Peyer's patch (tissue), 4 donors: ENCODE measurements around the gene ANAPC15.

Source experiments
- CTCF ChIP-seq, 6 experiments: fragments of 450-650 bp in 4 of 6; fragments of 200-600 bp in 2 of 6; sonication (generic) in 1 of 6; IDR thresholded peaks; one replicate each; pipeline ENCODE4 v1.5.1; 2017 to 2019; ENCODE audit warnings: antibody characterized with exemption in 6 of 6, mild to moderate bottlenecking in 3 of 6, moderate library complexity in 1 of 6
- POLR2A ChIP-seq, 2 donors: fragments of 450-650 bp; IDR thresholded peaks; one replicate each; pipeline ENCODE4 v1.5.1; 2017; ENCODE audit warnings: antibody characterized with exemption in 2 of 2, mild to moderate bottlenecking in 2 of 2, moderate library complexity in 2 of 2

DNA sequence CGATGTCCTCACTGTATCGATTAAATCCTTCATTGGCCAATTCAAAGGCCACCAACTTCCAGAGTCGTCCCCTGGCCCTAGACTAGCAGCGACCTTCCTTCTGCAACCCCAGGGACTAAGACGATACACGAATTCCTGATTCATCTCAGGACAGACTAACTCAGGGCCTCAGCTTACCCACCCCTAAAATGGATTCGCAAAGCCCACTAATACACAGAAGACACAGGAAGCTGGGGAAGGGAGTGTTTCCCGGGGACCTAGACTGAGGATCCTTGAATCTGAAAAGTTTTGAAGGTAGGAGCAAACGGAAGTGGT lies 9.9 kb downstream of the ANAPC15 start:
- no peak for TF ChIP-seq CTCF (IDR thresholded peaks at IDR 0.05)
- TF ChIP-seq POLR2A (IDR thresholded peaks at IDR 0.05) = no peak
